ENCODE measurements around the gene VASP. TPM values are rescaled to one million over a fixed set of nuclear protein-coding genes. Genes with fewer than 3 reads are reported as not detected.

Gene VASP
- total RNA-seq, 1 donor: 71.3 TPM

DNA sequence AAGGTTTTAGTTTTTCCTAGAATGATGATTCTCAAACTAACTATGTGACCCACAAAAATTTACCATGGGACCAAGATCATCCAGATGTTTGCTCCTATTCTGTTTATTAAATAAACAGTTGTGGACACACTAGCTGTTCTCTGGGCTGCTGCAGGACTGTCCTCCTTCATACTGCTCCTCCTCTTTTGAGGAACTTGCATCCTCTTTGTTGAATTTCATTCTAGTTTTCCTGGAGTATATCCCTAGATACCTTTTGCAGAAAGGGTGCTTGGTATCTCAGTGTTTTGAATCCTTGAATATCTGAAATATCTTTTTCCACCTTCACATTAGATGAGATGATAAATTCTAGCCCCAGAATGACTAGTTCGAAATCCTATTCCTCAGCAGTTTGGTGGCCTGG lies 24.1 kb downstream of the VASP start:
- Histone ChIP-seq H3K79me2 (ENCODE audit: insufficient read depth, low read length) (no peaks in the 10 kb centered on the region), H3K27me3 (ENCODE audit: insufficient read depth, low read length) (no peaks in the 10 kb centered on the region), H3K4me3 (ENCODE audit: insufficient read depth, low read length) (no peak overlapping the region), H2AFZ (ENCODE audit: low read length) (no peak overlapping the region), H3K9me3 (ENCODE audit: low read depth, low read length) (no peaks in the 10 kb centered on the region), H4K20me1 (ENCODE audit: insufficient read depth, low read length) (peaks cover 15% of the 10 kb centered on the region), H3K4me1 (ENCODE audit: insufficient read depth, low read length) (no peaks in the 10 kb centered on the region), H3K36me3 (ENCODE audit: insufficient read depth, low read length) (peaks cover 18% of the 10 kb centered on the region), H3K4me2 (ENCODE audit: insufficient read depth, low read length) (no peak overlapping the region), H3K27ac (ENCODE audit: low read depth, low read length) (no peak overlapping the region)
- DNase-seq (ENCODE audit: insufficient read length, low spot score, missing footprints): no peak
- no peak for TF ChIP-seq CTCF (IDR thresholded peaks at IDR 0.05; ENCODE audit: extremely low read depth, low read depth, low read length)

DNA sequence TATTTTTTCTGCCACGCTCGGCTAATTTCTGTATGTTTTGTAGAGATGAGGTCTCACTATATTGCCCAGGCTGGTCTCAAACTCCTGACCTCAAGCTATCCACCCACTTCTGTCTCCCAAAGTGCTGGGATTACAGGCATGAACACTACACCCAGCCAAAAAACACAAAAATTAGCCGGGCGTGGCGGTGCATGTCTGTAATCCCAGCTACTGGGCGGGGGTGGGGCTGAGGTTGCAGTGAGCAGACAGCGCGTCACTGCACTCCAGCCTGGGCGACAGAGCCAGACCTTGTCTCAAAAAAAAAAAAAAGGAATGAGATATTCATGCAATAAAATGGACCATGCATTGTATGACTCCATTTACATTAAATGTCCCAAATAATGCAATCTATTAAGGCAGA lies 32.2 kb downstream of the VASP start:
- no peaks in the 10 kb centered on the region for H3K27me3 ChIP-seq (ENCODE audit: insufficient read depth, low read length)
- H3K4me2 ChIP-seq (ENCODE audit: insufficient read depth, low read length): no peak overlapping the region
- TF ChIP-seq CTCF (IDR thresholded peaks at IDR 0.05; ENCODE audit: extremely low read depth, low read depth, low read length): no peak
- no peak overlapping the region for H3K4me3 ChIP-seq (ENCODE audit: insufficient read depth, low read length)
- no peaks in the 10 kb centered on the region for H3K79me2 ChIP-seq (ENCODE audit: insufficient read depth, low read length)
- no peak for DNase-seq (ENCODE audit: insufficient read length, low spot score, missing footprints)
- H3K36me3 ChIP-seq (ENCODE audit: insufficient read depth, low read length): no peaks in the 10 kb centered on the region
- no peaks in the 10 kb centered on the region for H4K20me1 ChIP-seq (ENCODE audit: insufficient read depth, low read length)
- H3K27ac ChIP-seq (ENCODE audit: low read depth, low read length): no peak overlapping the region
- peaks cover 6% of the 10 kb centered on the region for H3K4me1 ChIP-seq (ENCODE audit: insufficient read depth, low read length)
- no peak overlapping the region for H2AFZ ChIP-seq (ENCODE audit: low read length)
- no peaks in the 10 kb centered on the region for H3K9me3 ChIP-seq (ENCODE audit: low read depth, low read length)

- Histone ChIP-seq H3K27ac (ENCODE audit: low read depth, low read length) (no peak overlapping the region), H3K4me1 (ENCODE audit: insufficient read depth, low read length) (peaks cover 6% of the 10 kb centered on the region), H3K36me3 (ENCODE audit: insufficient read depth, low read length) (no peaks in the 10 kb centered on the region), H3K79me2 (ENCODE audit: insufficient read depth, low read length) (no peaks in the 10 kb centered on the region), H3K4me2 (ENCODE audit: insufficient read depth, low read length) (no peak overlapping the region), H4K20me1 (ENCODE audit: insufficient read depth, low read length) (no peaks in the 10 kb centered on the region), H3K9me3 (ENCODE audit: low read depth, low read length) (no peaks in the 10 kb centered on the region), H3K4me3 (ENCODE audit: insufficient read depth, low read length) (no peak overlapping the region), H3K27me3 (ENCODE audit: insufficient read depth, low read length) (no peaks in the 10 kb centered on the region), H2AFZ (ENCODE audit: low read length) (no peak overlapping the region)
- TF ChIP-seq CTCF (IDR thresholded peaks at IDR 0.05; ENCODE audit: extremely low read depth, low read depth, low read length): no peak
- DNase-seq (ENCODE audit: insufficient read length, low spot score, missing footprints): no peak
These were observed 35.0 kb downstream of the VASP start for GRCh38 chr19:45542234-45542668.

GRCh38 chr19:45547211-45547770 lies 40.0 kb downstream of the VASP start:
- Histone ChIP-seq H3K9me3 (ENCODE audit: low read depth, low read length) (no peaks in the 10 kb centered on the region), H3K79me2 (ENCODE audit: insufficient read depth, low read length) (no peaks in the 10 kb centered on the region), H4K20me1 (ENCODE audit: insufficient read depth, low read length) (peaks cover 3% of the 10 kb centered on the region), H3K36me3 (ENCODE audit: insufficient read depth, low read length) (no peaks in the 10 kb centered on the region), H3K4me3 (ENCODE audit: insufficient read depth, low read length) (no peak overlapping the region), H3K27me3 (ENCODE audit: insufficient read depth, low read length) (no peaks in the 10 kb centered on the region), H2AFZ (ENCODE audit: low read length) (no peak overlapping the region), H3K4me2 (ENCODE audit: insufficient read depth, low read length) (no peak overlapping the region), H3K27ac (ENCODE audit: low read depth, low read length) (no peak overlapping the region), H3K4me1 (ENCODE audit: insufficient read depth, low read length) (peaks cover 12% of the 10 kb centered on the region)
- DNase-seq (ENCODE audit: insufficient read length, low spot score, missing footprints): no peak
- TF ChIP-seq CTCF (IDR thresholded peaks at IDR 0.05; ENCODE audit: extremely low read depth, low read depth, low read length): no peak
